Dedifferentiated amniotic fluid mesenchymal stem cell (primary cell): ENCODE data around the gene PPP1R2.
"Not testable (repeated sequence)": the region's sequence is repeated elsewhere in the genome, so short reads cannot be mapped to it uniquely, and the experiment has no call there.

Experiments
- DNase-seq: peaks from one replicate; pipeline ENCODE4 v3.0.0-alpha.2; 2016; ENCODE audit errors: extremely low spot score

PPP1R2 gene

GRCh38 chr3:195542698-195543499, at the start of gene PPP1R2:
Gene PPP1R2 (minus strand): TSS chr3:195543325. CDS start chr3:195543025, 300 bp downstream.
- peak; percentile 87 for DNase-seq

- no peak for DNase-seq
Measured at GRCh38 chr3:195591852-195592251, 48.7 kb upstream of the PPP1R2 start.

- DNase-seq = no peak
Measured at GRCh38 chr3:195591220-195591619, 48.1 kb upstream of the PPP1R2 start.

- DNase-seq = not testable (repeated sequence)
Measured at GRCh38 chr3:195590381-195590780, 47.3 kb upstream of the PPP1R2 start.

GRCh38 chr3:195589796-195590195, 46.7 kb upstream of the PPP1R2 start:
- DNase-seq = not testable (repeated sequence)

- no peak for DNase-seq
Measured at GRCh38 chr3:195587824-195588223, 44.7 kb upstream of the PPP1R2 start.

- no peak for DNase-seq
Measured at GRCh38 chr3:195587406-195587805, 44.3 kb upstream of the PPP1R2 start.

- no peak for DNase-seq
Measured at GRCh38 chr3:195584543-195584870, 41.4 kb upstream of the PPP1R2 start.

- DNase-seq = peak; percentile 51
Measured at GRCh38 chr3:195583831-195584542, 40.9 kb upstream of the PPP1R2 start, which contains the start of gene APOD. Gene APOD (minus strand): TSS chr3:195583940. CDS start chr3:195579461, 4,479 bp downstream.

- DNase-seq = no peak
Measured at GRCh38 chr3:195582947-195583346, 39.8 kb upstream of the PPP1R2 start.

GRCh38 chr3:195580744-195581443, 37.8 kb upstream of the PPP1R2 start:
- DNase-seq = peak; percentile 91

GRCh38 chr3:195579281-195579680, 36.2 kb upstream of the PPP1R2 start:
- no peak for DNase-seq

- DNase-seq = no peak
Measured at GRCh38 chr3:195578565-195578964, 35.4 kb upstream of the PPP1R2 start.

- no peak for DNase-seq
Measured at GRCh38 chr3:195577645-195578177, 34.6 kb upstream of the PPP1R2 start.

- no peak for DNase-seq
Measured at GRCh38 chr3:195574497-195575304, 31.6 kb upstream of the PPP1R2 start.

- DNase-seq = no peak
Measured at GRCh38 chr3:195573611-195574496, 30.7 kb upstream of the PPP1R2 start.

GRCh38 chr3:195571361-195571760, 28.2 kb upstream of the PPP1R2 start:
- no peak for DNase-seq

GRCh38 chr3:195570912-195571311, 27.8 kb upstream of the PPP1R2 start:
- DNase-seq = no peak

- no peak for DNase-seq
Measured at GRCh38 chr3:195570344-195570743, 27.2 kb upstream of the PPP1R2 start.

- DNase-seq = no peak
Measured at GRCh38 chr3:195568630-195569029, 25.5 kb upstream of the PPP1R2 start.
